T-helper 2 cell treated with Interferon-gamma antibody and Interleukin-4, amounts not matched to agents 100 ng/mL and 5 ng/mL, for 36 hours (primary cell): Measurements from ENCODE around the gene ZNF277. TPM values are rescaled to one million over a fixed set of nuclear protein-coding genes. Genes with fewer than 3 reads are reported as not detected.

Source experiments
- intact Hi-C: fragments of 100-400 bp; cut with micrococcal nuclease; formaldehyde crosslinking; loops from one replicate; pipeline ENCODE4 v1.15.1; 2023
- total RNA-seq: library from RNA; stranded (reverse); gene quantifications from 2 replicates; pipeline ENCODE4 v1.2.3, GENCODE V29; 2022

The ZNF277 gene
- total RNA-seq, 1 donor from 2014 or later, result 15.7 TPM

DNA sequence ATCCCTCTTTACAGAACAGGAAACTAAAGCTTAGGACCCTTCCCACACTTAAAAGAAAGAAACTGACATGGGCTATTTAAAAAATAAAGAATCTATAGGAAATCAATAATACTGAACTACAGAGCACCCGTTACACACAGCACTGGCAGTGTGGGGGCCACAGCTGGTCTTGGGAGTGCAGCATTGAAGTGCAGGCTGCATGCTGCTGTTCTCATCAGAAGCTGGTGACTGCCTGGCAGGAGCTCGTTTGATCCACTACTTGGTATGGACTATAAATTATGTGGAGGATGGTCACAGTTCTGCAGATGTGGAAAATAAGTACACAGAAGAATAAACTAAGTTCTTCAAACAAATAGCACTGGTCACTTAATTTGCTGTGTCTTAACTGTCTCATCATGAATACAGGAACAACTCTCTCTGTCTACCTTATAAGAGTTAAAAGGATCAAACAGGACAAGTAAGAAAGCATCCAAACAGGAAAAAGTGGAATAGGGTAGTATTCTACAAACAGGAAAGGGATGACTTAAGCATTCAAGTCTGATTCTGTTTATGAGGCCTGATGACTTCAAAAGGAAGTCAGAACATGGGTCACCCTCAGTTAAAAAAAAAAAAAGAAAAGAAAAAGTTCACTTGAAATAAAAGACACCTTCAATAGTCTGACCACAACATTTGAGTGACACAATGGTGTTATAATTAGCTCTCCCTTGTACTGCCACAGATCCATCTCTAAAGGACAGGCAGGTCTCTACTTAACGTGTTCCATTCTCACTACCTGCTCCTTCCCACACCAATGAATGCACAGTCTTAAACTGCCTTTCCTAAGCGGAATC, 21.3 kb upstream of the ZNF277 start:
- intact Hi-C loops, result no loop called here

DNA sequence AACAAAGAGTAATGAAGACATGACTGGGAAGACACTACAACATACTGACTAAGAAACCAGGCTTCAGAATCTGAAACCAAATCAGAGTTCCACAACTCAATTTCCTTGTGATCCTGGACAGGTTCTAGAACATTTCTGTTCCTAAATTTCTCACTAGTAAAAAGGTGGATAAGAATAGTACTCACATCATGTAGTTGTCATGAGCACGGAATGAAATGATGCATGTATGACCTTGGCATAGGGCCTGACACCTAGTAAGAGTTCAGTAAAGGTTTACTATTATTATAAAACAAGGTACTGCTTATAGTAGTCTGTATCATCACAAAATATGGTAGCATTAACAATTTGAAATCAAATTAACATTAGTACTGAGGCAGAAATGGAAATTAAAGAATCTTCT, 20.2 kb upstream of the ZNF277 start:
- intact Hi-C loops, result no loop called here

DNA sequence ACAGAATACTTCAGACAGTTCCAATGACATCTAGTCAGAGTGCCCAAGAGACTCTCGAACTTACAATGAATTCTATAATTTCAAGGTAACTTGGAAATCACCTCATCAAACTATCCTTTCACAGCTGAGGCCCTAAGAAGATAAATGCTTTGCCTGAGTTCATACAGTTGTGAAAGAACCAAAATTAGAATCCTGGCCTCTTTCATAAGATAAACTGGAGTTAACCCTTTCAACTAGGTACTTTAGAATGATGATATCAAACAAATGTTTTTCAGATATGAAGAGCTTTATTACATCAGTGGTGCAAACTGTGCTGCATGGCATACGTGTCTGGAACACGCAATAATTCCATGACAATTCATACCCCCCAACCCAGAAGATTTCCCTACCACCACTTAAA, 18.2 kb upstream of the ZNF277 start:
- intact Hi-C loops, result no loop called here

DNA sequence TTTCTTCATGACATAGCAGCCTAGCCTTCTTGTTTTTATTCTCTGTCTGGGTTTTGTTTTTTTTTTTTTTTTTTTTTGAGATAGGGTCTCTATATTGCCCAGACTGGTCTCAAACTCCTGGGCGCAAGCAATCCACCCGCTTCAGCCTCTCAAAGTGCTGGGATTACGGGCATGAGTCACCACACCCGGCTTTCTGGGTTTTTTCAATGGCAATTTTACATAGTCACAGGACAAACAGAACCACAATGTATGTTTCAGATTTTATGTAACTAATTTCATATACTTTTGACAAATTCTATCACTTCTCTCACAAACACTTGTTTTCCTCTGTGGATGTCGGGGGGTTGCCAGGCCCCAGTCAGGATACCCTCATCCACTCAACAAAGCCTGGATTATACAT, 16.8 kb upstream of the ZNF277 start:
- intact Hi-C loops, result no loop called here

DNA sequence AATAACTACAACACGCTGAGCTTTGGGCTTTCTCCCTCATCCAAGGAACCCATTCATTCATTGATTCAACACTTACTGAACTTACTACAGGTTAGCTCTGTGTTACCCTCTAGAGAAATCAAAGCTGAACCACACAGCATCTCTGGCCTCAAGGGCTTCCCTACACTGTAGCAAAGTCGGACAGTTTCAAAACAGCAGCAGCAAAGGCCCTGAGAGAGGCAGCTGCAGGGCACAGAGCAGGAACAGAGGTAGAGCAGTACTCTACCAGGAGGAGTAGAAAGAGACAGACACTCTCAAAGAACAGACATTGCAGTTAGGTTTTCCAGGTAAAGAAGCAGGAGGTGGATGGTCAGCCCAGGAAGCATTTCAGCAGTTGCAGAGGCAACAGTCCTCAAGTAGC, 16.4 kb upstream of the ZNF277 start:
- intact Hi-C loops, result no loop called here

GRCh38 chr7:112192236-112193154, 14.0 kb upstream of the ZNF277 start:
- intact Hi-C loops, result no loop called here

DNA sequence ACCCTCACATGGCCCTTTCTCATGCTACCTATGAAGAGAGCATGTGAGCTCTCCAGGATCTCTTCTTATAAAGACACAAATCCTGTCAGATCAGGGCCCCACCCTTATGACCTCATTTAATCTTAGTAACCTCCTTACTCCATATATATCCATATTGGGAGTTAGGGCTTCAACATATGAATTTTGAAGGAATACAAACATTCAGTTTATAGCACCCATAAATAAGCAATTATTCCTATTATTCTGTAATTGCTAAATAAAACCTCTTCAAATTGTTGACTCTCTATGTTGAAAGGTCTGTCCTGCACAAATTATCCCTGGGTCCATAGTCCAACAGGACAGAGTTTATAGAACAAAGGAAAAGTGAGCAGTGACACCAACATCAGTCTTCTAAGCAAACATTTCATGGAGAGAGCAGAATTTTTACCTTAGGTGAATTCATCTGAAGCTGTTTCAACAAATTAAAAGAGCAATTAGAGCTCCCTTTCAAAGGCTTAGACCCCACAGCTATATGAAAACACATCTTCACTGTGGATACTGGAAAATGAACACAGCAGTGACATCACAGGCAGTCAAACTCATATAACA, 12.5 kb upstream of the ZNF277 start:
- intact Hi-C loops, result no loop called here

DNA sequence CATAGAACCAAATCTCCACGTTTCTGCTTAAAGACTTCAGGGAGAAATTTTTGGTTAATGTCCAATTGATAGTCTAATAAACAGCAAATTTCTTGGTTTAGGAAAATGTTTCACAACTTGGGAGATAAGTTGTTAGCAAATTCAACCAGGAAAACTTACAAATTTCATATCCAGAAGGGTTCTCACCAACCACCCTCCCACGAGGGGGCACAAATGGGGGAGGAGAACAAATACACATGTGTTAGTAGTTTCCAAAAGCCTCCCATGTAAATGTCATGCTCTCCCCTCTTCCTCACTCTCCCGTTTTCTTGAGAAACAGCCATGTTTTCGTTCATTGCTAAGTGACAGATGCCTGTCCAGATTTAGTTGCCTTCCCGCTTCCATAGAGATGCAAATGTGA, 10.8 kb upstream of the ZNF277 start:
- intact Hi-C loops, result no loop called here

DNA sequence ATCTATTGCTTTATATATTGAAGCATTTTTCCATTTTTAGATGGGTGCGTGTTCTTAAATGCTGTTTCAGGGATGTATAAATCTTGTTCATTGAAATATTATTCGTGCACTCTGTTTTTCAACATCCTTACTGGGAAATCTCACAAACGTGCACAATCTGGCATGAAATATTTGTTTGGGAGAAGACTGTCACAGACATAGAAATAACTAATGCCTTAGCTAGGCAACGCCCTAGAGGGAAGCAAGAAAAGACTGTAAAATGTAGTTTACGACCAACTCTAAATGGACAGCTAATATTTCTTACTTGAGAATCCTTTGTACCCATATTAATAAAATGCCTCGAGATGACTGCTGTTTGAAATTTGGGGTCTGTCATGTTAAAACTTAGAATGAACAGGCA, 9.2 kb upstream of the ZNF277 start:
- intact Hi-C loops, result no loop called here

DNA sequence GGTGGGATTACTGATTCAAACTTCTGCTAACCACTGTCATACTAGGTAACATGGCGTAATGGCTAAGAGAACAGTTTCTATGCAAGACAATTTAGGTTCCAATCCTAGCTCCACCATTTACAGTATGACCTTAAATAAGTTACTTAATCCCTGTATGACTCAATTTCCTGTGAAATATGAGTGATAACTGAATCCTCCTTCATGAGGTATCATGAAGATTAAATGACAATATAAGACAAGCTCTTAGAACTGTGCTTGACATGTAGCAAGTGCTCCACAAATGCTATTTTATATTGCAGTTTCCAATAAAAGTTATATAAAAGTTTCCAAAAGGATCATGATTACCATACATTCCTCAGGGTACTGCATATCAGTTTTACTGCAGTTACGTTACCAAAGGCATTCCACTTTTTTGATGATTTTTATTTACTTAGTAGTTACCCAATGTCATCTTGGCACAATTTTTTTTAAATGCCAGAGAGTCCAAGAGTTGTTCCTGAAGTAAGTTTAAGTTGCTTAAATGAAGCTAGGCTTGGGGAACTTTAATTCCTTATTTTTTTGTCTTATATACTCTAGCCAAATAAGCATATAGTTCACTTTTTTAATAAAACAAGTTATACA, 7.3 kb upstream of the ZNF277 start:
- intact Hi-C loops, result no loop called here

DNA sequence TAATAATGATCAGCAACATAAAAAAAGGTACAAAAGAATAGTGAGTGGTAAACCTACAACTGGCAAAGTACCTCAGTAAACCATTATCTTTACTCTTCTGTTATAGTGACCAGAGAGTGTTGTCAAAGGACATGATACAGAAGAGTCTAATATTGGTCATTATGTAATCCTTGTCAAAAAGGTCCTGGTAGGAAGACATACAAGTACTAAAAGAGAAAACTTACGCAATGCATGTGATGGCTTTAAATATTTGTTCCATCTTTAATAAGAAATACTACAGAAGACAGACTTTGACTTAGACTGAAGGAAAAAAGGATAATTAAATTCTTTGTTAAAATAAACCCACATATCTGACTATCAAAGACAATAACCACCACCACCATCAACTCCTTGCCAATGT, 6.8 kb upstream of the ZNF277 start:
- intact Hi-C loops, result no loop called here

DNA sequence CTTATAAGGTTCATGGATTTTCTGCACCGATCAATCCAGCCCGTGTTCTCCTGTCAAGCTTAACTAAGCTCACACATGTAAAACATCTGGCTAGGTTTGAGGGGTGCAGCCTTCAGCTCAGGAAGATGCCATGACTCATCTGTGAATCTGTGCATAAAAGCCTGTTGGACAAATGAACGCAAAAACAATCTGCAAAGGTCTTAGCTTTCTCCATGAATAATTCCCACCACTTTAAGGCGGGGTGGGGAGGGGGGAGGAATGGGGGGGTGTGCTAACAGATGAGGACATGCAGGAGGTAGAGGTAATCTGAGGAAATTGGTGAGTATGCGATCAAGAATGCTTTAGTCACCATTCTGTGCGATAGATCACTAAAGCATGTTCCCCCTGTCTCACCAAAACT, 5.1 kb upstream of the ZNF277 start:
- intact Hi-C loops, result no loop called here

DNA sequence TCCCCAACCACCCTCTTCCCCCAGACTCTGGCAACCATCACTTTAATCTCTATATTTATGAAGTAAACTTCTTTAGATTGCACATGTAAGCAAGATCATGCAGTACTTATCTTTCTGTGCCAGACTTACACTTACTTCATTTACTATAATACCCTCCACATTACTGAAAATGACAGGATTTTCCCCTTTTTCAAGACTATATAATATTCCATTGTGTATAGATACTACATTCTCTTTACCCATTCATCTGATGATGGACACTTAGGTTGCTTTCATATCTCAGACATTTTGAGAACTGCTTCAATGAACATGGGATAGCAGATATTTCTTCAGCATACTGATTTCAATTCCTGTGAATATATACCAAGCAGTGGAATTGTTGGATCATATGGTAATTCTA, 4.7 kb upstream of the ZNF277 start:
- intact Hi-C loops, result no loop called here

DNA sequence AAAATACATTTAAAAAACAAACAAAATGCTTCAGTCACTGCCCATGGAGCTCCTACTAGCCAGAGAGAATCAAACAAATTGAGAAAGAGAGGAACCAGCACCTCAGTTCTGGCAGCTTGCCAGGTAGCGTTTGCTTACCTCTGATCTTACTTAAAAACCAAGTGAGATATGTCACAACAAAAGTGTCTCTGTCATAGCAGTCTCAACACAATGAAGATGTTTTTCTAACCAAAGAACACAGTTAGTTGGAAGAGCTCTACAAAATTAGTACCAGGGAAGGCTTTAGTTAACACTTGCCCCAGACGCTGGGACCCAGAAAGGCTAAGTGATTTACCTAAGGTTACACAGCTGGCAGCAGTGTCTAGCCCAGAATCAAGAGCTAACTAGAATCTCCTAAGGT, 3.7 kb upstream of the ZNF277 start:
- intact Hi-C loops, result no loop called here

DNA sequence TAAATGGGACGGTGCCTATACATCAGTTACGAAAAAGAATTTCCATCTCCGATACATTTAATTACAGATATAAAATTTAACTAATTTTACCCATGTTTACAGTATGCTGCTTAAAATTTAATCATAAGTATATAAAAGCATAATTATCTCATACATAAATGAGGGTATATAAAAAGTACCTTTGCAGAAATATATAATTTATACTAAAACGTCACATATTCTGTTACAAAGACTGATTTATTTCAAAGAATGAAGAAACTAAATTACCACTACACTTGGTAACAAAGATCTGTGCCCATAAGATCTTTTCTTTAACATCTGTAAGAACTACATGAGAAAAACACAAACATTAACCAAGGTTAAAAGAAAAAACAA, 3.1 kb upstream of the ZNF277 start:
- intact Hi-C loops, result no loop called here

DNA sequence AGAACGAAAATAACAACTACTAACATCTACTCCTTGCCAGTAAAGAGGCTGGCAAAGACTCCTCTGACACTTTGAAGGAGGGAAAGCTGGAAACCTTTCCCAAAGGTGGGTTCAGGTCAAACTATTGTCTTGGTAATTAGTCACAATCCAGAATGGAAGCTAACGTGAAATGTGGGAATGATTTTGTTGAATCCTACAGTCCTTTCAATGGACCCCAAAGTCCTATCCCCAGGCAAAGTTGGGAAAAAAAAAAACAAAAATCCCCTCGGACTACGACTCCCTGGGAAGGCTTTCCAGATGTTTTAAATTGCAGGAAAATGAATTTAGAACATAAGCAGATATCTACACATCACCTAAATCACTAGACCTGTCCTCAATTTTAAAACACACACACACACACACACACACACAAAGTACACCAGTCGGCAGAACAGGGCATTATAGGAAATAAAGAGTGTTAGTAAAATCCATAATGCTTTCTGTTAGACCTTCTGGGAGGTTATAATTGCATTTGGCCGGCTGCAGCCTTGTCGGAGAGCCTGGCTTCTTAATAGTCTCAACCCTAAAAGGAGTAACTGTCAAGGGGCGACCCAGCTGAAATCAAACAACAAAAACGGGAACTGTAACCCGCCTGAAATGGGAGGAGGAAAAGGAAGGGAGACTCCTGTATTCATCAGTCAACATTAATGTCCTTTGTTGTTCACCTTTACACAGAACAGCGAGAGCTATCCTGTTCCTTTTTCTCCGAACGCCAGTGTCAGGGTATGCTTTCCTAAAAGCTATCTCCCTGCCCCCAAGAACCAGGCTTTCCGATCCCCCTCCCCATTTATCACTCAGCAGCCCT, 1.8 kb upstream of the ZNF277 start:
- intact Hi-C loops, result loop anchor here (5.0 kb wide), 1 partner anchor 588 kb away; the partner anchor contains the start of gene TMEM168

GRCh38 chr7:112205343-112206237, 905 bp upstream of the ZNF277 start:
- intact Hi-C loops, result loop anchor here (1.0 to 5.0 kb wide), 6 partner anchors 187 to 913 kb away; partner anchors contain the start of genes IFRD1, IMMP2L, SMIM30 and TMEM168

- intact Hi-C loops, result loop anchor here (1.0 to 5.0 kb wide), 6 partner anchors 185 to 911 kb away; partner anchors contain the start of genes IFRD1, IMMP2L, SMIM30 and TMEM168
Observed at GRCh38 chr7:112206991-112207592, 597 bp downstream of the ZNF277 start.

- intact Hi-C loops, result loop anchor here (5.0 kb wide), 1 partner anchor 585 kb away; the partner anchor contains the start of gene TMEM168
Observed at GRCh38 chr7:112207765-112208164, 1.3 kb downstream of the ZNF277 start.
